Caki2 (cell line): ENCODE results near the gene SCGB1D4. TPM values are rescaled to one million over a fixed set of nuclear protein-coding genes. Genes with fewer than 3 reads are reported as not detected.
"Not testable (repeated sequence)": the region's sequence is repeated elsewhere in the genome, so short reads cannot be mapped to it uniquely, and the experiment has no call there.

ENCODE experiments used
- DNase-seq: peaks from one replicate; pipeline ENCODE4 v3.0.0-alpha.2; 2015; ENCODE audit warnings: low read depth
- in situ Hi-C: cut with HindIII; loops from 2 replicates; pipeline ENCODE4 v1.10.0; 2016; ENCODE audit warnings: low sequenced_read_pairs, low pct_unique_long_range_greater_than_20kb, mixed read lengths
- total RNA-seq: library from RNA; depleted of rRNA; stranded (reverse); fragments of >200 nt; shearing (Covaris generic); gene quantifications from 2 replicates; pipeline ENCODE4 v1.2.3, GENCODE V29; 2014; ENCODE audit warnings: low replicate concordance; rRNA removed

SCGB1D4 gene, protein sequence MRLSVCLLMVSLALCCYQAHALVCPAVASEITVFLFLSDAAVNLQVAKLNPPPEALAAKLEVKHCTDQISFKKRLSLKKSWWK
- not detected in 2 replicates for total RNA-seq

DNA sequence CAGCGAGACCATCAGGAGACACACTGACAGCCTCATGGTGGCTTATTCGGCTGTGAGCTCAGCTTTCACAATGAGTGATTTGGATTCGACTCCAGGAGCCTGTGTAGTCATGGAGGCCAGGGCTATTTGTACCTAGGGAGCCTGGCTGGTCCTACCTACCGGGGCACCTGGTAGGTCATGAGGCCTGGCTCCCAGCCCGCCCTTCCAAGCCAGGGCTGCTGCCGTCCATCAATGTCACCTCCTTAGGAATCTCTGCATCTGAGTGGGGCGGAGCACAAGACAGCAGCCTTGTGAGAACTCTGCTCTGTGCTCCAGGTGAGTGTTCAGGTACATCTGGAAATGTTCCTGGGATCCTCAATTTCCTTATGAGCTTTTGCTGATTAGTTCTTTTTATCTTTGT, at the start of gene SCGB1D4:
SCGB1D4 (minus strand) TSS at position 101 of the 400 bp plus-strand sequence; CDS start at position 36, 65 bp downstream.
- in situ Hi-C loops = no loop called here
- DNase-seq = no peak

DNA sequence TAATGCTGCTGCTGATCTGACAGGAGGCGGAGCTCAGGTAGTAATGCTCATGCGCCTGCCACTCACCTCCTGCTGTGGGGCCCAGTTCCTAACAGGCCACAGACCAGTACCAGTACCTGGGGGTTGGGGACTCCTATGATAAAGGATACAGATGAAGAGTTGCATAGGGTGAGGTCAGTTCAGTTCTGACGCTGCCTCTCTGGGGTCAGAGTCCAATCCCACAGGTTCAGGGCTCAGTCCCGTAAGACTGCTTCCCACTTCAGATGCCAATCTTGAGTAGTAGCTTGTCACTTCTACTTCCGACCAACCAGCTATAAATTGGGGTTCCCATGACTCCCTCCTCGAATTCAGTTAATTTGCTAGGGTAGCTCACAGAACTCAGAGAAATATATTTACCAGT, 47.0 kb upstream of the SCGB1D4 start:
- in situ Hi-C loops = no loop called here
- DNase-seq = no peak

DNA sequence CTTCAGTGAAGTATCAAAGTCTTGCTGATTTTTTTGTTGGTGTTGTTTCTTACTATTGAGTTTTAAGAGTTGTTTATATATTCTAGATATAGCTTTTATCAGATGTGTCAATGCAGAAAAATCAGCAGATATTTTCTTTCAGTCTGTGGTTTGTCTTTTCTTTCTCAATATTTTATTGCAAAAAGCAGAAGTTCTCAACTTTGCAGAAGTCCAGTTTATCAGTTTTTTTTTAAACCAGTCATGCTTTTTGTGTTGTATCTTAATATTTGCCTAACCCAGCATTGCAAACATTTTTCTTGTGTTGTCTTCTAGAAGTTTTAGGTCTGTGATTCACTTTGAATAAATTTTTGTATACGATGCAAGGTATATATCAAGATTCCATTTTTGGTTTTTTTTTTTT, 45.3 kb upstream of the SCGB1D4 start:
- DNase-seq = no peak
- in situ Hi-C loops = no loop called here

GRCh38 chr11:62343646-62344190, 44.8 kb upstream of the SCGB1D4 start:
- DNase-seq, in situ Hi-C loops: not testable (repeated sequence)

DNA sequence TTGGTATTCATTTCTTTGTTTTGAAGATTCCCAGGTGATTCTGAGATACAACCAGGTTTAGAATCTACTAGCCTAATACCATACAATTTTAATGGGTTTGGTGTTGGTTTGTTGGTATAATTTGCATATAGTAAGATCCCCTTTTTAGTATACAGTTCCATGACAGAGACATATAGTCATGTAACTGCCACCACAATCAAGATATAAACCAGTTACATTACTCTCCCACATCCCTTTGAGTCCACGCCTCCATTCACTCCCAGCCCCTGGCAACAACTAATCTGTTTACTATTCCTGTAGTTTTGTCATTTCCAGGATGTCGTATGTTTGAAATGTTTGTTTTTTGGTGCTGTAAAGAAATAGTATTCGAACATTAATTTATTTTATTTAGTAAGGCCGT, 42.7 kb upstream of the SCGB1D4 start:
- in situ Hi-C loops = no loop called here
- DNase-seq = no peak

GRCh38 chr11:62340269-62340901, 41.5 kb upstream of the SCGB1D4 start:
- no peak for DNase-seq
- in situ Hi-C loops = no loop called here

- no peak for DNase-seq
- in situ Hi-C loops = no loop called here
Observed at GRCh38 chr11:62338218-62338617, 39.3 kb upstream of the SCGB1D4 start.

DNA sequence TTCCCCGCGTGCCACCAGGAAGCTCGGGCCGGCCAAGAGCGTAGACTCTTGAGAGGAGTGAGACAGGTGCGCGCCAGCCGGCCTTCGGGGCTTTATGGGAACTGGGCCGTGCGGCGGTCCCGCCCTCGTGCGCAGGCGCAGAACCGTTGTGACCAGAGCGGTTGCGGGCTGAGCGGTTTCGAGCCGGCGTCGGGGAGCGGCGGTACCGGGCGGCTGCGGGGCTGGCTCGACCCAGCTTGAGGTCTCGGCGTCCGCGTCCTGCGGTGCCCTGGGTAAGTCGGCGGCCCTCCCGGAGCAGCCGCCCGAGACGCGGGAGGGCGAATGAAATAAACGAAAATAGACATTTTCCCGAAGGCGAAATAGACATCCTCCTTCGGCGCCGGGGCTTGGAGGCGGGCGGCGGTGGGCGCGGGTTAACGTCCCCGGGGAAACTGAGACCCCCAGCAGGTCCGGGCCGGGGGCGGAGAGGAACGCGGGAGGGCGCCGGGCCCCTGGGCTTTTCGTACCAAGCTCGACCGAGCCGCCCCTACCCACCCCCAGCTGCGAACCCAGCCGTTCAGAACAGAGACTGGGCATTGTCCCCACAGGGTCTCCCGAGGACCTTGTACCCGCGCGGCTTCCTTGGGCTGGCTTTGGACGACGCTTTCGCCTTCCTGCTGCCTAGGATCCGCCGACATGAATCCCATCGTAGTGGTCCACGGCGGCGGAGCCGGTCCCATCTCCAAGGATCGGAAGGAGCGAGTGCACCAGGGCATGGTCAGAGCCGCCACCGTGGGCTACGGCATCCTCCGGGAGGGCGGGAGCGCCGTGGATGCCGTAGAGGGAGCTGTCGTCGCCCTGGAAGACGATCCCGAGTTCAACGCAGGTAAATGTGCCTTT, 38.7 kb upstream of the SCGB1D4 start, which contains the start of gene ASRGL1:
ASRGL1 (plus strand) TSS at position 146 of the 879 bp plus-strand sequence; CDS start at position 676, 530 bp downstream.
- peak; percentile 58 for DNase-seq
- in situ Hi-C loops = no loop called here

DNA sequence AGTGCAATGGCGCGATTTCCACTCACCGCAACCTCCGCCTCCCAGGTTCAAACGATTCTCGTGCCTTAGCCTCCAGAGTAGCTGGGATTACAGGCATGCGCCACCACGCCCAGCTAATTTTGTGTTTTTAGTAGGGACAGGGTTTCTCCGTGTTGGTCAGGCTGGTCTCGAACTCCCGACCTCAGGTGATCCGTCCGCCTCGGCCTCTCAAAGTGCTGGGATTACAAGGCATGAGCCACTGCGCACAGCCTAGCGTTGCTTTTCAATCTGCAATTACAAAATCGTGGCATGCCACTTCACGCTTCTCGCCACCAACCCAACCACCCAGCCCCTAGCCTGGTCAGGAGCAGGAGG, 38.1 kb upstream of the SCGB1D4 start:
- in situ Hi-C loops, DNase-seq: not testable (repeated sequence)

GRCh38 chr11:62333768-62334167, 34.9 kb upstream of the SCGB1D4 start:
- DNase-seq = no peak
- in situ Hi-C loops = no loop called here

DNA sequence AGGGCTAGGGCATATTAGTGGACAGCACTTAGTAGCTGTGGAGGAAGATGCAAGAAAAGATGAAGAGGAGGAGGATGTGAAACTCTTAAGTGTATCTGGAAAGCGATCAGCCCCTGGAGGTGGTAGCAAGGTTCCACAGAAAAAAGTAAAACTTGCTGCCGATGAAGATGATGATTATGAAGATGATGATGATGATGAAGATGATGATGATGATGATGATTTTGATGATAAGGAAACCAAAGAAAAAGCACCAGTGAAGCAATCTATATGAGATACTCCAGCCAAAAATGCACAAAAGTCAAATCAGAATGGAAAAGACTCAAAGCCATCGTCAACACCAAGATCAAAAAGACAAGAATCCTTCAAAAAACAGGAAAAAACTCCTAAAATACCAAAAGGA, 32.4 kb upstream of the SCGB1D4 start:
- in situ Hi-C loops, DNase-seq: not testable (repeated sequence)

DNA sequence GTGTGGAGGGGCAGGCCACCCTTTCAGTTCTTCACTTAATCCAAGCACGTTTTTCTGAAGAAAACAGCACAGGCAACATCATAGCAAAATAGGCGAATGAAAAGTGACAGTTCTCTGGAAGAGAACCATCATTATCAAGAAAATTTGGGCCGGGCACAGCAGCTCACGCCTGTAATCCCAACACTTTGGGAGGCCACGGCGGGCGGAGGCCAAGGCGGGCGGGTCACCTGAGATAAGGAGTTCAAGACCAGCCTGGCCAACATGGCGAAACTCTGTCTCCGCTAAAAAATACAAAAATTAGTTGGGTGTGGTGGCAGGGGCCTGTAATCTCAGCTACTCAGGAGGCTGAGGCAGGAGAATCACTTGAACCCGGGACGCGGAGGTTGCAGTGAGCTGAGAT, 28.7 kb upstream of the SCGB1D4 start:
- DNase-seq, in situ Hi-C loops: not testable (repeated sequence)

- DNase-seq, in situ Hi-C loops: not testable (repeated sequence)
Observed at GRCh38 chr11:62326719-62327118, 27.8 kb upstream of the SCGB1D4 start.

DNA sequence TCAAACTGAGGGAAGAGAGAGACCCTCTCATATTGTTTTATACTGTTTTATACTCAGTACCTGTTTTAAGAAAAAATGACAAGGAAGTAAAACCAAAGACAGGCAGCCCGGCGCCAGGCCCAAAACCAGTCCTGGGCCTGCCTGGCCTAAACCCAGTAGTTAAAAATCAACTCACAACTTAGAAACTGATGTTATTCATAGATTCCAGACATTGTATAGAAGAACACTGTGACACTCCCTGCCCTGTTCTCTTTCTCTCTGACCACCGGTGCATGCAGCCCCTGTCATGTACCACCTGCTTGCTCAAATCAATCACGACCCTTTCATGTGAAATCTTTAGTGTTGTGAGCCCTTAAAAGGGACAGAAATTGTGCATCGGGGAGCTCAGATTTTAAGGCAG, 26.9 kb upstream of the SCGB1D4 start:
- DNase-seq, in situ Hi-C loops: not testable (repeated sequence)

GRCh38 chr11:62324731-62325556, 26.1 kb upstream of the SCGB1D4 start:
- no peak for DNase-seq
- in situ Hi-C loops = no loop called here

GRCh38 chr11:62322524-62322923, 23.6 kb upstream of the SCGB1D4 start:
- no peak for DNase-seq
- in situ Hi-C loops = no loop called here

DNA sequence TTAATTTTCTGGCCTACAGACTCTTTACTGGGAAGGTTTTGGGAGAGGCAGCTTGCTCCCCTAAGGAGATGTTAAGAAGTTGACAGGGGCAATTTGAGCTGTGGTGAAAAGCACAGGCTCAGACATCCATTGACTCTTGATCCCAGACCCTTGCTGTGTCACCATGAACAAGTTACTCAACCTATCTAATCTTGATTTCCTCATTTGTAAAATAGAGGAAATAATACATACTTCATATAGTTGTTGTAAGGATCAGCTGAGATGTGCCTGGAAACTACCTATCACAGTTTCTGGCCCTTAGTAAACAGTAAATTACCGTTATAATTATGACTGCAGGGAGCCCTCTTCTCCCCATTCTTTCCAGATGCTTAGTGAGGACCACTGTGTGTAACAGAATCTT, 16.6 kb upstream of the SCGB1D4 start:
- no peak for DNase-seq
- in situ Hi-C loops = no loop called here

GRCh38 chr11:62309991-62310390, 11.1 kb upstream of the SCGB1D4 start:
- no peak for DNase-seq
- in situ Hi-C loops = no loop called here
